Fibroblast of lung (primary cell): ENCODE data around the gene TERT. TPM values are rescaled to one million over a fixed set of nuclear protein-coding genes. Genes with fewer than 3 reads are reported as not detected.
"Not testable (repeated sequence)": the region's sequence is repeated elsewhere in the genome, so short reads cannot be mapped to it uniquely, and the experiment has no call there.

Experiments used
- DNase-seq, 2 donors: peaks; one replicate each; pipeline versions ENCODE4 v3.0.0 to v3.0.0-alpha.2; 2010; ENCODE audit warnings: low read depth in 2 of 2
- H2AFZ ChIP-seq: 2 replicates; pipeline ENCODE4 v1.5.1; 2012; ENCODE audit warnings: low read length, control low read depth, inconsistent platforms
- H3K27ac ChIP-seq: 2 replicates; pipeline ENCODE4 v1.5.1; 2011; ENCODE audit warnings: low read length, control low read depth; ENCODE audit not compliant: insufficient read depth
- H3K27me3 ChIP-seq: 2 replicates; pipeline ENCODE4 v1.5.1; 2011; ENCODE audit warnings: mild to moderate bottlenecking, low read length; ENCODE audit not compliant: control insufficient read depth, insufficient read depth
- H3K36me3 ChIP-seq: 2 replicates; pipeline ENCODE4 v1.5.1; 2011; ENCODE audit warnings: low read length; ENCODE audit not compliant: control insufficient read depth, insufficient read depth
- H3K4me1 ChIP-seq: 2 replicates; pipeline ENCODE4 v1.5.1; 2011; ENCODE audit warnings: low read length; ENCODE audit not compliant: control insufficient read depth, insufficient read depth; ENCODE audit errors: extremely low read depth
- H3K4me2 ChIP-seq: 2 replicates; pipeline ENCODE4 v1.5.1; 2011; ENCODE audit warnings: low read length, control low read depth; ENCODE audit not compliant: insufficient read depth; ENCODE audit errors: extremely low read depth
- H3K4me3 ChIP-seq, 4 experiments: fragments of 200-600 bp in 1 of 4; sonication (generic) in 1 of 4; replicated peaks in 1 of 4; 2 replicates each; pipeline ENCODE4 v1.5.1; 2011 to 2016; ENCODE audit warnings: low read length in 4 of 4, low read depth in 3 of 4, mild to moderate bottlenecking in 3 of 4, control low read depth in 2 of 4, inconsistent platforms in 1 of 4, mixed read lengths in 1 of 4; ENCODE audit not compliant: insufficient read depth in 1 of 4; ENCODE audit errors: control extremely low read depth in 1 of 4
- H3K79me2 ChIP-seq: 2 replicates; pipeline ENCODE4 v1.5.1; 2012; ENCODE audit warnings: mild to moderate bottlenecking, low read length, inconsistent platforms; ENCODE audit not compliant: control insufficient read depth, insufficient read depth
- H3K9ac ChIP-seq: 2 replicates; pipeline ENCODE4 v1.5.1; 2011; ENCODE audit warnings: mild to moderate bottlenecking, low read length, control low read depth; ENCODE audit not compliant: insufficient read depth
- H3K9me3 ChIP-seq: 2 replicates; pipeline ENCODE4 v1.5.1; 2012; ENCODE audit warnings: low read depth, low read length; ENCODE audit not compliant: control insufficient read depth, insufficient read depth
- H4K20me1 ChIP-seq: 2 replicates; pipeline ENCODE4 v1.5.1; 2011; ENCODE audit warnings: low read length; ENCODE audit not compliant: control insufficient read depth, insufficient read depth; ENCODE audit errors: extremely low read depth
- CTCF ChIP-seq, 2 donors: IDR thresholded peaks in 1 of 2; conservative IDR thresholded peaks in 1 of 2; 1 replicate in 1 of 2; 2 replicates in 1 of 2; pipeline ENCODE4 v1.5.1; 2011 to 2012; ENCODE audit warnings: low read length in 2 of 2, control low read depth in 1 of 2, inconsistent platforms in 1 of 2, low read depth in 1 of 2, mild to moderate bottlenecking in 1 of 2
- EZH2 ChIP-seq: IDR thresholded peaks from 2 replicates; pipeline ENCODE4 v1.5.1; 2012; ENCODE audit warnings: low read length, control low read depth, mild to moderate bottlenecking; ENCODE audit errors: missing control alignments
- polyA plus RNA-seq, 2 donors: library from polyadenylated mRNA; depleted of rRNA in 1 of 2; stranded (reverse) in 1 of 2; unstranded in 1 of 2; fragments of >200 nt; gene quantifications; 2 replicates each; pipeline ENCODE4 v1.2.1, GENCODE V29; 2011 to 2012; ENCODE audit warnings: missing spikeins in 1 of 2
- total RNA-seq: library from RNA; depleted of rRNA; stranded (reverse); fragments of >200 nt; gene quantifications from 2 replicates; pipeline ENCODE4 v1.2.1, GENCODE V29; 2014

Gene TERT
- total and polyA plus RNA-seq, 2 donors (not counting 1 experiment from before 2014, with no cell fraction given): not detected

GRCh38 chr5:1268056-1268455 is 26.8 kb downstream of the TERT start:
- no peaks in the 10 kb centered on the region for H3K36me3 ChIP-seq
- H3K9ac ChIP-seq: no peak overlapping the region
- H3K27ac ChIP-seq: no peak overlapping the region
- H2AFZ ChIP-seq: no peak overlapping the region
- H3K27me3 ChIP-seq: no peaks in the 10 kb centered on the region
- no peak for DNase-seq
- no peaks in the 10 kb centered on the region for H3K79me2 ChIP-seq
- no peak overlapping the region for H3K4me2 ChIP-seq
- H3K4me1 ChIP-seq: no peaks in the 10 kb centered on the region
- no peaks in the 10 kb centered on the region for H4K20me1 ChIP-seq
- H3K4me3 ChIP-seq: no peak overlapping the region
- H3K9me3 ChIP-seq: no peaks in the 10 kb centered on the region
- no peak for TF ChIP-seq EZH2
- no peak for TF ChIP-seq CTCF (conservative IDR thresholded peaks at IDR 0.05 in 1 of 2, IDR thresholded peaks at IDR 0.05 in 1 of 2; ENCODE audit: low read depth in 1 of 2, low read length in 2 of 2)

- H3K79me2 ChIP-seq, H3K4me1 ChIP-seq: not testable (repeated sequence)
These were observed 27.4 kb downstream of the TERT start for GRCh38 chr5:1267464-1267863.

GRCh38 chr5:1266791-1267190 is 28.1 kb downstream of the TERT start:
- Histone ChIP-seq H3K27ac (no peak overlapping the region), H3K9me3 (no peaks in the 10 kb centered on the region), H3K9ac (no peak overlapping the region), H4K20me1 (no peaks in the 10 kb centered on the region), H3K36me3 (no peaks in the 10 kb centered on the region), H3K4me1 (no peaks in the 10 kb centered on the region), H2AFZ (no peak overlapping the region), H3K79me2 (no peaks in the 10 kb centered on the region), H3K27me3 (no peaks in the 10 kb centered on the region), H3K4me3 (no peak overlapping the region), H3K4me2 (no peak overlapping the region)
- DNase-seq: no peak
- no peak for TF ChIP-seq EZH2
- TF ChIP-seq CTCF (conservative IDR thresholded peaks at IDR 0.05 in 1 of 2, IDR thresholded peaks at IDR 0.05 in 1 of 2; ENCODE audit: low read depth in 1 of 2, low read length in 2 of 2): no peak

More at GRCh38 chr5:1267464-1267863, 27.4 kb downstream of the TERT start:
- H3K9ac ChIP-seq, H2AFZ ChIP-seq, H4K20me1 ChIP-seq, H3K36me3 ChIP-seq, H3K4me3 ChIP-seq, H3K27me3 ChIP-seq, H3K27ac ChIP-seq, H3K9me3 ChIP-seq, DNase-seq, H3K4me2 ChIP-seq: not testable (repeated sequence)
